HCT116 (cell line): ENCODE results near the gene CAPN13.

Experiments used
- EZH2 ChIP-seq: fragments of 200-600 bp; sonication (generic); IDR thresholded peaks from 2 replicates; pipeline ENCODE4 v1.6.1; 2017; ENCODE audit warnings: antibody characterized with exemption, mixed run types
- JUND ChIP-seq: IDR thresholded peaks from 2 replicates; pipeline ENCODE4 v1.6.1; 2012
- POLR2AphosphoS5 ChIP-seq: IDR thresholded peaks from 2 replicates; pipeline ENCODE4 v1.6.1; 2011; ENCODE audit warnings: mild to moderate bottlenecking, low read depth, low read length, moderate library complexity
- SP1 ChIP-seq: IDR thresholded peaks from 2 replicates; pipeline ENCODE4 v1.6.1; 2012; ENCODE audit warnings: low read depth
- TCF7L2 ChIP-seq: IDR thresholded peaks from 2 replicates; pipeline ENCODE4 v1.7.0; 2011; ENCODE audit warnings: borderline replicate concordance, inconsistent platforms; ENCODE audit not compliant: insufficient read depth, insufficient read length; ENCODE audit errors: extremely low read depth
- YY1 ChIP-seq: IDR thresholded peaks from 2 replicates; pipeline ENCODE4 v1.6.1; 2011; ENCODE audit warnings: low read length, low read depth, moderate library complexity, mild to moderate bottlenecking; ENCODE audit not compliant: insufficient replicate concordance; ENCODE audit errors: extremely low read depth
- ZNF274 ChIP-seq: fragments of 200-500 bp; sonication (Bioruptor generic); IDR thresholded peaks from 2 replicates; pipeline ENCODE4 v1.6.1; 2014; ENCODE audit warnings: mild to moderate bottlenecking, low read depth, low read length, inconsistent platforms
- TF ChIP-seq, protein P1 (sequence below), 3 experiments: fragments of 200-600 bp in 1 of 3; sonication (generic) in 1 of 3; IDR thresholded peaks in 2 of 3; conservative IDR thresholded peaks in 1 of 3; 2 replicates each; pipeline ENCODE4 v1.5.1; 2012 to 2017; ENCODE audit warnings: low read depth in 2 of 3, low read length in 2 of 3, antibody characterized with exemption in 1 of 3, borderline replicate concordance in 1 of 3, control low read depth in 1 of 3, mild to moderate bottlenecking in 1 of 3, mixed read lengths in 1 of 3, mixed run types in 1 of 3, moderate library complexity in 1 of 3; ENCODE audit not compliant: insufficient read depth in 1 of 3
- TF ChIP-seq, protein P2 (sequence below): IDR thresholded peaks from 2 replicates; pipeline ENCODE4 v1.6.1; 2012
- TF ChIP-seq, protein P3 (sequence below): IDR thresholded peaks from 2 replicates; pipeline ENCODE4 v1.6.1; 2012; ENCODE audit warnings: low read depth

DNA sequence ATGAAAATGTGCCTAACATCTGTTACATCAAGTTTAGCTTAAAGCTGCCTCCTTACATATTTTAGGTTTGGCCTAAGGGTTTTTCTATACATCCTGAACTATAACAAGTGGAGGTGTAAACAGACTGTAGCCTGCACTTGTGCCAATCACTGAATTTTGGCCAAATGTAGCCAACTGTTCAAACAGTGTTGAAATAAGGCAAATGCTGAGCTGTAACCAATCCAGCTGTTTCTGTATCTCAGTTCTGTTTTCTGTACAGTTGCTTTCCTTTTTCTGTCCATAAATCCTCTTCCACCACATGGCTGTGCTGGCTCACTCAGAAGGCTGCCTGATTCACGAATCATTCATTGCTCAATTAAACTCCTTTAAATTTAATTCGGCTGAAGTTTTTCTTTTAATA, 19.2 kb upstream of the CAPN13 start:
- TF ChIP-seq SP1, result no peak
- no peak for TF ChIP-seq ZNF274
- TF ChIP-seq, protein P1, sequence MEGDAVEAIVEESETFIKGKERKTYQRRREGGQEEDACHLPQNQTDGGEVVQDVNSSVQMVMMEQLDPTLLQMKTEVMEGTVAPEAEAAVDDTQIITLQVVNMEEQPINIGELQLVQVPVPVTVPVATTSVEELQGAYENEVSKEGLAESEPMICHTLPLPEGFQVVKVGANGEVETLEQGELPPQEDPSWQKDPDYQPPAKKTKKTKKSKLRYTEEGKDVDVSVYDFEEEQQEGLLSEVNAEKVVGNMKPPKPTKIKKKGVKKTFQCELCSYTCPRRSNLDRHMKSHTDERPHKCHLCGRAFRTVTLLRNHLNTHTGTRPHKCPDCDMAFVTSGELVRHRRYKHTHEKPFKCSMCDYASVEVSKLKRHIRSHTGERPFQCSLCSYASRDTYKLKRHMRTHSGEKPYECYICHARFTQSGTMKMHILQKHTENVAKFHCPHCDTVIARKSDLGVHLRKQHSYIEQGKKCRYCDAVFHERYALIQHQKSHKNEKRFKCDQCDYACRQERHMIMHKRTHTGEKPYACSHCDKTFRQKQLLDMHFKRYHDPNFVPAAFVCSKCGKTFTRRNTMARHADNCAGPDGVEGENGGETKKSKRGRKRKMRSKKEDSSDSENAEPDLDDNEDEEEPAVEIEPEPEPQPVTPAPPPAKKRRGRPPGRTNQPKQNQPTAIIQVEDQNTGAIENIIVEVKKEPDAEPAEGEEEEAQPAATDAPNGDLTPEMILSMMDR (IDR thresholded peaks at IDR 0.05 in 2 of 3, conservative IDR thresholded peaks at IDR 0.05 in 1 of 3; ENCODE audit: borderline replicate concordance in 1 of 3, insufficient read depth in 1 of 3, low read depth in 2 of 3, low read length in 2 of 3), result no peak
- no peak for TF ChIP-seq TCF7L2
- no peak for TF ChIP-seq POLR2AphosphoS5
- TF ChIP-seq, protein P2, sequence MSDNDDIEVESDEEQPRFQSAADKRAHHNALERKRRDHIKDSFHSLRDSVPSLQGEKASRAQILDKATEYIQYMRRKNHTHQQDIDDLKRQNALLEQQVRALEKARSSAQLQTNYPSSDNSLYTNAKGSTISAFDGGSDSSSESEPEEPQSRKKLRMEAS, result no peak
- no peak for TF ChIP-seq YY1
- TF ChIP-seq EZH2, result no peak
- TF ChIP-seq, protein P3, sequence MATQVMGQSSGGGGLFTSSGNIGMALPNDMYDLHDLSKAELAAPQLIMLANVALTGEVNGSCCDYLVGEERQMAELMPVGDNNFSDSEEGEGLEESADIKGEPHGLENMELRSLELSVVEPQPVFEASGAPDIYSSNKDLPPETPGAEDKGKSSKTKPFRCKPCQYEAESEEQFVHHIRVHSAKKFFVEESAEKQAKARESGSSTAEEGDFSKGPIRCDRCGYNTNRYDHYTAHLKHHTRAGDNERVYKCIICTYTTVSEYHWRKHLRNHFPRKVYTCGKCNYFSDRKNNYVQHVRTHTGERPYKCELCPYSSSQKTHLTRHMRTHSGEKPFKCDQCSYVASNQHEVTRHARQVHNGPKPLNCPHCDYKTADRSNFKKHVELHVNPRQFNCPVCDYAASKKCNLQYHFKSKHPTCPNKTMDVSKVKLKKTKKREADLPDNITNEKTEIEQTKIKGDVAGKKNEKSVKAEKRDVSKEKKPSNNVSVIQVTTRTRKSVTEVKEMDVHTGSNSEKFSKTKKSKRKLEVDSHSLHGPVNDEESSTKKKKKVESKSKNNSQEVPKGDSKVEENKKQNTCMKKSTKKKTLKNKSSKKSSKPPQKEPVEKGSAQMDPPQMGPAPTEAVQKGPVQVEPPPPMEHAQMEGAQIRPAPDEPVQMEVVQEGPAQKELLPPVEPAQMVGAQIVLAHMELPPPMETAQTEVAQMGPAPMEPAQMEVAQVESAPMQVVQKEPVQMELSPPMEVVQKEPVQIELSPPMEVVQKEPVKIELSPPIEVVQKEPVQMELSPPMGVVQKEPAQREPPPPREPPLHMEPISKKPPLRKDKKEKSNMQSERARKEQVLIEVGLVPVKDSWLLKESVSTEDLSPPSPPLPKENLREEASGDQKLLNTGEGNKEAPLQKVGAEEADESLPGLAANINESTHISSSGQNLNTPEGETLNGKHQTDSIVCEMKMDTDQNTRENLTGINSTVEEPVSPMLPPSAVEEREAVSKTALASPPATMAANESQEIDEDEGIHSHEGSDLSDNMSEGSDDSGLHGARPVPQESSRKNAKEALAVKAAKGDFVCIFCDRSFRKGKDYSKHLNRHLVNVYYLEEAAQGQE, result no peak
- no peak for TF ChIP-seq JUND
